GM13977 (cell line): Measurements from ENCODE around the gene CA10.

ENCODE experiments used
- DNase-seq: peaks from one replicate; pipeline ENCODE4 v3.0.0; 2012; ENCODE audit warnings: low spot score
- in situ Hi-C: fragments of 300-500 bp; cut with MboI; formaldehyde crosslinking; loops from one replicate; pipeline ENCODE4 v1.12.0; 2022; ENCODE audit warnings: low sequenced_read_pairs, low pct_unique_long_range_greater_than_20kb, mixed read lengths, inconsistent platforms; ENCODE audit not compliant: unreplicated experiment
- TF ChIP-seq, protein P1 (sequence below): IDR thresholded peaks from 2 replicates; pipeline ENCODE4 v1.5.1; 2012; ENCODE audit warnings: mild to moderate bottlenecking, control low read depth; ENCODE audit not compliant: insufficient read depth; ENCODE audit errors: extremely low read depth, missing control alignments

The CA10 gene

GRCh38 chr17:51743477-51743876 lies 415.0 kb downstream of the CA10 start:
- DNase-seq, result no peak
- in situ Hi-C loops, result no loop called here
- TF ChIP-seq, protein P1, sequence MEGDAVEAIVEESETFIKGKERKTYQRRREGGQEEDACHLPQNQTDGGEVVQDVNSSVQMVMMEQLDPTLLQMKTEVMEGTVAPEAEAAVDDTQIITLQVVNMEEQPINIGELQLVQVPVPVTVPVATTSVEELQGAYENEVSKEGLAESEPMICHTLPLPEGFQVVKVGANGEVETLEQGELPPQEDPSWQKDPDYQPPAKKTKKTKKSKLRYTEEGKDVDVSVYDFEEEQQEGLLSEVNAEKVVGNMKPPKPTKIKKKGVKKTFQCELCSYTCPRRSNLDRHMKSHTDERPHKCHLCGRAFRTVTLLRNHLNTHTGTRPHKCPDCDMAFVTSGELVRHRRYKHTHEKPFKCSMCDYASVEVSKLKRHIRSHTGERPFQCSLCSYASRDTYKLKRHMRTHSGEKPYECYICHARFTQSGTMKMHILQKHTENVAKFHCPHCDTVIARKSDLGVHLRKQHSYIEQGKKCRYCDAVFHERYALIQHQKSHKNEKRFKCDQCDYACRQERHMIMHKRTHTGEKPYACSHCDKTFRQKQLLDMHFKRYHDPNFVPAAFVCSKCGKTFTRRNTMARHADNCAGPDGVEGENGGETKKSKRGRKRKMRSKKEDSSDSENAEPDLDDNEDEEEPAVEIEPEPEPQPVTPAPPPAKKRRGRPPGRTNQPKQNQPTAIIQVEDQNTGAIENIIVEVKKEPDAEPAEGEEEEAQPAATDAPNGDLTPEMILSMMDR, result no peak

- TF ChIP-seq, protein P1, result no peak
- no peak for DNase-seq
- in situ Hi-C loops, result no loop called here
Observed at GRCh38 chr17:51742571-51742970, 415.9 kb downstream of the CA10 start.

DNA sequence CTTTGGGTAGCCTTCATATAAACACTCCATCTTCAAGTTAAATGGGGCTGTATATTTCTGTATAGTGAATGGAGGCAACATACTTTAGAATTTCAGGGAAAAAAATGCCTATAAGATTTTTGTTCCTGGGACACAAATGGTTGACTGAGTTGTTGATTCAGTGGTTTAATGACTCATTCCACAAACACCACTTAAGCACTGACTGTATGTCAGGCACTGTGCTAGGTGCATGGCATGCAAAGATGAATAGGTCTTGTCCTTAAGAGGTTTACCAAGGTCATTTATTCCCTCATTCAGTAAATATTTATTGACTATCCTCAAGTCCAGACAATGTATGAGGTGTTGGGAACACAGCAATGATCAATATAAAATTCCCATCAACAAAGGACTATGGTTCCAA lies 417.1 kb downstream of the CA10 start:
- DNase-seq, result no peak
- TF ChIP-seq, protein P1, result no peak
- in situ Hi-C loops, result no loop called here

DNA sequence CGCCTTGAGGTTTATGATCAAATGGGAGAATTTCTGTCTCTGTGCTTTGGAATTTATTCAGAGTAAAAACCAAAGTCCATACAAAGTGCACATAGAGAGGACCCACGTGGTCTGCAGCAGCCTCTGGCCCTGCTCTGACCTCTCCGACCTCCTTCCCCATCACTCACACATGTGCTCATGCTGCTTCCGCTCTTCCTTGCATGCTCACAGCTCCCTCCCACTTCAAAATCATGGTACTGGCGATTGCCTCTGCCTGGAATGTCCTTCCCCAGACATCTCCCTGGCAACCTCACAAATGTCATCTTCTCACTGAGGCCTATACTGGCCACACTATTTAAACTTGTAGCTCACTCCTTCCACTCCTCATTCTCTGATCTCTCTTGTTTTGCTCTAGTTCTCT lies 418.0 kb downstream of the CA10 start:
- no peak for DNase-seq
- in situ Hi-C loops, result no loop called here
- TF ChIP-seq, protein P1, result no peak

- TF ChIP-seq, protein P1, result no peak
- no peak for DNase-seq
- in situ Hi-C loops, result no loop called here
Observed at GRCh38 chr17:51739245-51739886, 419.1 kb downstream of the CA10 start.

DNA sequence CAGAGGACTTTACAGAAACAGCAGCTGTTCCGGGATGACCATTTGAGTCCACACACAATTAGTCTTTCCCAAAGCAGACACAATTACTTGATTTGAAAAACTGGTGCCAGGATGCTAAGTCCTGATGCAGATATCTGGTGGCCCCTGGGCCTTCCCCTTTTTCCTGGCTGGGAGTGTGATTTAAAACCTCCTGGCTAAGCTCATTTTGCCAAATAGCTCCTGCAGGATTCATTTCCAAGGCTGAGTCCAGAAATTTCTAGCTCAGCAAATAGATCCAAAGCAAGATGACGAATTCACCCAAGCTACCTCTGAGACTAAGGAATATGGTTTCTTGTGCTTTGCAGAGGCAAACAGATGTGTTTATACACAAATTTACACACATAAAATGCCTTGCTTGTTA lies 422.2 kb downstream of the CA10 start:
- no peak for DNase-seq
- in situ Hi-C loops, result no loop called here
- TF ChIP-seq, protein P1, result no peak

DNA sequence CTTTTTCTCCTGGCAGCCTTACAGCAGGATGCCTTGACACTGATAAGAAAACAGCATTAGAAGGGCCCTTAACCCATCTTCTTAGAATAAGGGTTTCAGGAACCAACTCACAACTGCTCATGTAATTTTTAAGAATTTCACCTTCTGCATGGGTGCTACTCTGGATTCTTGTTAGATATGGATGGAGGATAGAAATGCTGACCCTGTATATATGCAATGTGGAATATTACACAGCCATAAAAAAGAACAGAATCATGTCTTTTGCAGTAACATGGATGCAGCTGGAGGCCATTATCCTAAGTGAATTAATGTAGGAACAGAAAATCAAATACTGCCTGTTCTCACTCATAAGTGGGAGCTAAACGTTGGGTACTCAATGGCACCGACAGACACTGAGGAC lies 423.5 kb downstream of the CA10 start:
- in situ Hi-C loops, result no loop called here
- no peak for DNase-seq
- TF ChIP-seq, protein P1, result no peak
